Thoracic aorta (tissue), 2 donors: Measurements from ENCODE around the gene CCNYL1. TPM values are rescaled to one million over a fixed set of nuclear protein-coding genes. Genes with fewer than 3 reads are reported as not detected.
"Not testable (repeated sequence)": the region's sequence is repeated elsewhere in the genome, so short reads cannot be mapped to it uniquely, and the experiment has no call there.

Source experiments
- ATAC-seq: fragments of 150-250 bp; one replicate; pipeline ENCODE4 v1.8.0; 2017; ENCODE audit warnings: low read depth; ENCODE audit not compliant: insufficient number of reproducible peaks, low FRiP score
- DNase-seq: peaks from one replicate; pipeline ENCODE4 v3.0.0-alpha.2; 2020; ENCODE audit warnings: low spot score
- H3K27ac ChIP-seq, 2 donors: fragments of 200-600 bp; sonication (generic); 1 replicate in 1 of 2; 2 replicates in 1 of 2; pipeline ENCODE4 v1.5.1; 2016; ENCODE audit warnings: mild to moderate bottlenecking in 2 of 2, moderate library complexity in 2 of 2
- H3K27me3 ChIP-seq: fragments of 200-600 bp; sonication (generic); replicated peaks from 2 replicates; pipeline ENCODE4 v1.6.0; 2016; ENCODE audit warnings: mild to moderate bottlenecking; ENCODE audit not compliant: insufficient read depth
- H3K36me3 ChIP-seq: fragments of 200-600 bp; sonication (generic); one replicate; pipeline ENCODE4 v1.5.1; 2016
- H3K4me1 ChIP-seq, 2 donors: fragments of 200-600 bp; sonication (generic); 1 replicate in 1 of 2; 2 replicates in 1 of 2; pipeline versions ENCODE4 v1.5.1 to v1.6.0; 2016; ENCODE audit warnings: low read depth in 2 of 2, mild to moderate bottlenecking in 1 of 2; ENCODE audit not compliant: control insufficient read depth in 1 of 2
- H3K4me3 ChIP-seq: fragments of 200-600 bp; sonication (generic); 2 replicates; pipeline ENCODE4 v1.5.1; 2016; ENCODE audit warnings: mild to moderate bottlenecking
- H3K9me3 ChIP-seq: fragments of 200-600 bp; sonication (generic); 2 replicates; pipeline ENCODE4 v1.5.1; 2016
- CTCF ChIP-seq: fragments of 200-600 bp; sonication (generic); IDR thresholded peaks from one replicate; pipeline ENCODE4 v1.5.1; 2019; ENCODE audit warnings: antibody characterized with exemption
- total RNA-seq, 2 donors: library from RNA; depleted of rRNA; stranded (reverse); fragments of >200 nt; gene quantifications; one replicate each; pipeline versions ENCODE4 v1.1.0 to v1.2.3, GENCODE V29; 2016

Gene CCNYL1
- total RNA-seq, 2 donors from 2014 or later: 17.7 to 29.8 TPM

GRCh38 chr2:207683438-207683837 is 28.0 kb upstream of the CCNYL1 start:
- Histone ChIP-seq H3K27ac (no peak overlapping the region), H3K9me3 (no peaks in the 10 kb centered on the region), H3K36me3 (no peaks in the 10 kb centered on the region), H3K4me1 (no peaks in the 10 kb centered on the region), H3K27me3 (no peaks in the 10 kb centered on the region), H3K4me3 (no peak overlapping the region)
- ATAC-seq (no peak), DNase-seq (no peak)
- TF ChIP-seq CTCF: no peak

- DNase-seq (no peak), ATAC-seq (no peak)
- no peak overlapping the region for H3K27ac ChIP-seq
- no peaks in the 10 kb centered on the region for H3K9me3 ChIP-seq
- H3K4me3 ChIP-seq: no peak overlapping the region
- no peaks in the 10 kb centered on the region for H3K36me3 ChIP-seq
- TF ChIP-seq CTCF: no peak
- no peaks in the 10 kb centered on the region for H3K4me1 ChIP-seq
- H3K27me3 ChIP-seq: no peaks in the 10 kb centered on the region
These were observed 27.4 kb upstream of the CCNYL1 start for GRCh38 chr2:207683879-207684627.

- H3K4me1 ChIP-seq: no peaks in the 10 kb centered on the region
- H3K4me3 ChIP-seq: no peak overlapping the region
- no peaks in the 10 kb centered on the region for H3K27me3 ChIP-seq
- ATAC-seq: no peak
- H3K27ac ChIP-seq: no peak overlapping the region
- no peaks in the 10 kb centered on the region for H3K36me3 ChIP-seq
- H3K9me3 ChIP-seq: no peaks in the 10 kb centered on the region
- DNase-seq: no peak
- TF ChIP-seq CTCF: no peak
These were observed 24.6 kb upstream of the CCNYL1 start for GRCh38 chr2:207686812-207687211.

GRCh38 chr2:207688597-207688996 is 22.8 kb upstream of the CCNYL1 start:
- no peak overlapping the region for H3K27ac ChIP-seq
- no peaks in the 10 kb centered on the region for H3K36me3 ChIP-seq
- no peaks in the 10 kb centered on the region for H3K4me1 ChIP-seq
- no peaks in the 10 kb centered on the region for H3K9me3 ChIP-seq
- H3K27me3 ChIP-seq: no peaks in the 10 kb centered on the region
- no peak for ATAC-seq
- DNase-seq: no peak
- TF ChIP-seq CTCF: no peak
- H3K4me3 ChIP-seq: no peak overlapping the region

GRCh38 chr2:207690845-207691461 is 20.5 kb upstream of the CCNYL1 start:
- H3K27me3 ChIP-seq, H3K36me3 ChIP-seq: not testable (repeated sequence)

More at GRCh38 chr2:207690845-207691461, 20.5 kb upstream of the CCNYL1 start:
- ATAC-seq, H3K27ac ChIP-seq, H3K4me3 ChIP-seq, DNase-seq, H3K4me1 ChIP-seq, H3K9me3 ChIP-seq: not testable (repeated sequence)
